GM19395 (cell line): ENCODE data around the gene ABCA4.

ENCODE experiments used
- ATAC-seq: cut with Tn5 transposase; IDR thresholded peaks from one replicate; pipeline ENCODE4 v1.9.1; 2021; ENCODE audit warnings: mild to moderate bottlenecking, moderate library complexity; ENCODE audit not compliant: unreplicated experiment

Gene ABCA4

DNA sequence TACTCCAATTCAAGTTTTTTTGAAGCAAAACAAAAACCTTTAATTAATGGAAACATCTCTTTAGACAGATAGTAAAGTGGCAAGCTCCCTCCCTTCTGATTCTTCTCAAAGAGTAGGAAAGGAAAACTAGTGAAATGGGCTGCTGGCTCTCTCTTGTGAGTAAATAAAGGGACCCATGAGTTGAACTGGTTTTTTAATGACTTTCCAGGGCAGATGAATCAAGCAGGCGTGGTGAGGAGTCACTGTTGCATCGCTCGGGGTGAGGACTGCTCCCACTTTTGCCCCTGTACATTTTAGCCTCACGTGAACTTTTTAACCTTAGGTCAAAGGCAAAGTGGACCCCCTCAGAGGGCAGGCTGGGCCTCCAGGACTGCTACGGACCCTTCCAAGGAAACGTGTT is 64.8 kb downstream of the ABCA4 start:
- no peak for ATAC-seq

DNA sequence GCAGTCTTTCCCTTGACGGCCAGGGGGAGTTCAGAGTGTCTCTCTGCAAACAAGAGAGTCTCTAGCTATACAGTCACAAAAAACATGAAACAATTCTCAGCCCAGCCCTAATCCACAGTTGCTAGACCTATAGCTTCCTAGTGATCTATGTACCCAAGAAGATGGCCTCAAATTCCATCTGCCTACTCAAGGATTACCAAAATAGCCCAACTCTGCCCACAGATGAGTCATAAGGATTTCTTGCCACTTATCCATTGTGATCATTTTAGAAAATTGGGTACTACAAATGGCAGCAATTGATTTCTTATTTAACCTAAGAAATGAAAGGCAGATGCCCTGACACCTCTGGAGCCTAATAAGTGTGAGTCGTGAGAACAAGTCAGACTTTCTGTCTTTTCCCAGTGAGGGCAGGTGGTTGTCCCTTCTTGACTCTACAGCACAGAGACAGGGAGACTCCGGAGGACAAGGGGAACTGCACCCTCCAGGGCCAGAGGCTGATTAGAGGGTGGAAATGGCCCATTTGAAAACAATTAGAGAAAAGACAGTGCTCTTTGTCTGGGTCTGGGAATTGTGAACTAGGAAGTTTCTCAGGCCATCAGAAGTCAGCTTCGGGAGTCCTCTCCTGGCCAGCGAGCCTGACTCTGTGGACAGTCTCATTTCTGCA is 65.4 kb downstream of the ABCA4 start:
- no peak for ATAC-seq

DNA sequence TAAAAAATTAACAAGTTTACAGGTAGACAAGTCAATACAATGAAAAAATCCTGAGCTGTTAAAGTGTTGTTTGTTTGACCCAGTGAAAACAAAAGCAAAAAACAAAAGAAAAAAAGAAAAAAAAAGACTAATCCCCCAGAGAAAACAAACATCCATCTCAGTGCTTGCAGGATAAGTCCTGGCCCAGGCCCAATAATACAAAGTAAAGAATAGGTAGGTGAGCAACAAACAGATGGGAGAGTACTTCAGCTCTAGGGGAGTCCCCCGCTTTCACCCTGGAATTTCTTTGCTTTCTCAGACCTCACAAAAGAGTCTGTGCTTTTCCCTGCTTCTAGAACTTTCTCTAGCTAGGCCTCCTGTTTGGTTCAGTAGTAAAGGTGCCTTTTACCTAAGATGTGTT is 70.3 kb downstream of the ABCA4 start:
- ATAC-seq: no peak

DNA sequence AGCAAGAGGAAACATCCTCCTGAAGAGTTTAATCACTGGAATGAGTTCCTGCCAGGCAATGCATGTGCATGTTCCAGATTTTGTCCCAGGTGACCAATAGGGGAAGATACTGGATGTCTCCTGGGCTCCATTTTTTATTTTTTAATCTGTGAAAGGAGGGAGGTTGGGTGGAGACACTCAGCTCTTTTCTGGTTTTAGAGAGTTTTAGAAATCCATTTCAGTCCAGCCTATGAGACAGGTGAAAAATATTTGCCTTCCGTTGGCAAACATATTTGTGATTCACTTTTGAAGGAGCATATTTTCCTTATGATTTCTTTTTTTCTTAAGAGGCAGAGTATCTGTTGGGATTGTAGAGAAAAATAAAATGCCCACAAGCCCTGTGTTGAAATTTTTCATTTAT is 70.7 kb downstream of the ABCA4 start:
- ATAC-seq: no peak

DNA sequence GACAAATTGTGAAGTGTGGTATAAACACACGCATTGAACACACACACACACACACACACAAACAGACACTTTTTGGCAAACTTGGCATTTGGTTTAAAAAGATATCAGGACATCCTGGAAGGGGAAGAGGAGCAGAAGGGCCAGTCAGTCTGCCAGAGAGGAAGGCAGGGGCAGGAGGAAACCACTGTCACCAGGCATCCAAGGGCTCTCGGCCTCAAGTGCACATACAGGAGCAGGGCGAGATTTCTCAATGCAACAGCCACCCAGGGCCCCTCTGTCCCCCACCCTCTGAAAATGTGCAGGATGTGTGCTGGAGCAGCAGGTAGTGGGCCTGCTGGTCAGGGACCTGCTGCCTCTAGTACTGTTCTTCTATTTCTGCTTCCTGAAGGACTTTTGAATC is 71.2 kb downstream of the ABCA4 start:
- ATAC-seq: no peak

DNA sequence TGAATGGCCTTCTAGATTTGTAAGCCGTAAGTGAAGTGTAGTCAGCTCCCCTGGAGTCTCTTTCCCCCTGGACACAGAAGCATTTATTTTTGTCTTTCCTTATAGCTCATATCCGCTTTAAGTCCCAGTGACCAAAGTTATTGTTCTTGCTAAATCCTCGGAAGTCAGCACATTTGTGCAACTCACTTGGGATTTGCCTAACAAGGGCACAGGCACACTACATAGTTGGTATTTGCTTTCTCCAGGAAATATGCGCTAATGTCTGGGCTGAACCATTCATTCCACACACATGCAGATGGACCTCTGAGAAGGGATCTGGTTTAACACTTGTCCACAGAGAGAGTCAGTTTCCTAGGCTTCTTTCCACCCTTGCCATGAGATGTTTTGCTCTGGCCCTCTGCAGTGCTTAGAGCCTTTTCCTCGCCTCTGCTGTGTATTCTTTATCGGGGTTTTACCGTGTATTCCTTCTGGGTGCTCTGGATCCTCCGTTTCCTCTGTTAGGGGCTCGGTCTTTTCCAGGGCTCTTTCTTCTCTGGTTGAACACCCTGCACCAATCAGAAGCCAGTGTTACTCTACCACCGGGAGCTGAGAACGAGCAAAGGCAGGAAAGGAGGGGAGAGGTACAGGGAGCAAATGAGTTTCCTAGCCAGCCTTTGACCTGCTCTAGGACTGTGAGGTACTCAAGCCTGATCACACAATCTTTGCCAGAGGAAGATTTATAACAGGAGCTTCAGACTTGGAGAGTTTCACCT is 72.4 kb downstream of the ABCA4 start:
- ATAC-seq: no peak

DNA sequence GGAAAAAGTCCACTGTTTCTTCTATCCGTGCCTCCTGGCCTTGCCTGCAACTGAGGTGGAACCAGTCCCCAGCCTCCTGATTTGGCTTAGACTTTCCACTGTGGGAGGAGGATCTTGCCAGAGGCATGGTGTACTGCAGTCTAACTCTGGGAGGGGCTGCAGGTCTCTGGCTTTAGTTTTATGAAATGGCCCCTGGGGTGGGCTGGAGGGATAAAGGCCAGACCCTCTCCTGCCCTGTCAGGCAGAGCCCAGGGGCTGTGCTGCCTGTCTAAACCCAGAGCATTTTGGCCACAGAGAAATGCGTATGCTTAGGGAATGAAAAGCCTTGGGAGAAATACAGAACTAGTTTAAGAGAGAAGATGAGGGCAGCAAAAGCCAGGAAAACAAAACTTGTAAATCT is 73.0 kb downstream of the ABCA4 start:
- no peak for ATAC-seq

DNA sequence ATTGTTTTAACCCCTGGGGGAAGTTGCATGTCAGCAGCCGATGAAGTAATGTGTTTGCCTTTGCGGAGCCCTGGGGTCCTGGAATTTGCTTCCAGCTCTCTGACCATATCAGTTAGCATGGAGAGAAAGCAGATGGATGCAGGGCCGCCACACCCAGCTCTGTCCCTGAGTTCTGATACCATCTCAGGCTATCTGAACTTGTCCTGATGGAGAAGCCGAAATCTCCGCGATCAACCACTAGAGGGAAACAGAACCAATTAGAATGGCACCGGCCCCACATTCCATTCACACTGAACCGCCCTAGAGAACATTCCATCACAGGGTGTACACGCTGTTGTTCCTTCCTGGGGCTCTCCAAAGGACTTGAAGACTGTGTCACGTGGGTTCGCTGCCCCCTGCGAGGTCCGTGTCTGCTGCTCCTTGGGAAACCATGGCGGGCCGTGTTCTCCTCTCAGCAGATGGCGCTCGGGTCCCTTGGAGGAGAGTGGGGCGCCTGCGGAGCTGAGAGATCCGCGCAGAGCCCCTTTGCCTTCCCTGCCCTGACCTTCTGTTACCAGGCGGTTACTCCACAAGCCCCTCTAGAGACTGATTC is 75.4 kb downstream of the ABCA4 start:
- ATAC-seq: peak; percentile 69

DNA sequence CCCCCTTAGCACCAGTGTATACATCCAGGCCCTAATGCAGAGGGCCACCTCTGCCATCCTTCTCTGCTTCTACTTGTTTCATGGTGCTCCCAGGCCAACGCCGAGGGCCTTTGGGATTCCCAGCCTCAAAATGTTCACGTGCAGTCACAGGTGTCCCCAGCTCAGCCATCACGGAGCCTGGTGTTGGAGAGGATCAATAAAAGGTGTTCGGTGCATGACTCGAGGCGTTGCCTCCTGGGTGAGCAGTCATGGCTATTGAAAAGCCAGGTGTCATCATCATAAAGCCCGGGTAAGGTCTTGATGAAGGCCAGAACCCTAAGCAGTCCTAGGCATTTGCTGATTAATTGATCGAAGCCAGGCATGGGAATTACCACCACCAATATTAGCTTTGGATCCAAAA is 76.1 kb downstream of the ABCA4 start:
- no peak for ATAC-seq

DNA sequence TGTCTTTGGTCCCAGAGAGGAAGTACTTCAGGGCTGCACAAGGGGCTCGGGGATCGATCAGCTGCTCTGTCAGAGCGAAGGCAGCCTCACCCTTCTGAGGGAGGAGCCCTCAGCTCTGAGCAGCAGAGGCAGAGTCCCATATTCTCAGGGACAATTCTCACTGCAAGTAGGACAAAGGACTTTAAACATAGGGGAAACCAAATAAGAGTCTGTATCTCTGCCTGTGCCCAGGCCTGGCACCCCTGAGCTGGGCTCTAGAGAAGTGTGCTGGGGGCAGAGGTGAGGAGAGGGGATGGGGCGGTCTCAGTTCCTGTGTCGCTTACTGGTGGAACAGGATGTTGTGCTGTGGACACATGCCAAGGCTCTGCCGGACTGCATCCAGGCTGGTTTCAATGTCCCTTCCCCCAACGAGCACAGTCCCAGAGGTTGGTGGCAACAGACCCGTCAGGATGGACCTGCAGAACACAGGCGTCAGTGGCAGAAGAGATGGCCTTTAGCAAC is 76.6 kb downstream of the ABCA4 start:
- no peak for ATAC-seq

DNA sequence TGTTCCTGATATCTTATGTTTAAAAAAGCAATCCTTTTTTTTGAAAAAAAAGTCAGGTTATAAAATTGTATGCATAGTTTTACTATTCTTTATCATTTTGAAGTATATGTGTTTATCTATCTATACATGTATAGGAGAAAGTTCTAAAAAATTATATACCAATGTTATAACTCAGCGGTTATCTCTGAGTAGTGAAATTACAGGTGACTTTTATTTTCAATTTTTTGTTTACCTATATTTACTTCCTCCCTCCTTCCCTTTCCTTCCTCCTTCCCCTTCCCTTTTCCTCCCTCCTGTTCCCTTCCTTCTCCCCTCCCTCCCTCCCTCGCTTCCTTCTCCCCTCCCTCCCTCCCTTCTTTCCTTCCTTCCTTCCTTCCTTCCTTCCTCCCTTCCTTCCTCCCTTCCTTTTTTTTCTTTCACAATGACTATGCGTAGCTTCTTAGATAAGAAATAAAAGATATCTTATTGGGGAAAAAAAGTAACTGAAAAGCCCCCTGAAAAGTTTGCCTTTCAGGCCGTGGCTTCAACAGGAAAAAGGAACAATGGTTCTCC is 77.1 kb downstream of the ABCA4 start:
- no peak for ATAC-seq

DNA sequence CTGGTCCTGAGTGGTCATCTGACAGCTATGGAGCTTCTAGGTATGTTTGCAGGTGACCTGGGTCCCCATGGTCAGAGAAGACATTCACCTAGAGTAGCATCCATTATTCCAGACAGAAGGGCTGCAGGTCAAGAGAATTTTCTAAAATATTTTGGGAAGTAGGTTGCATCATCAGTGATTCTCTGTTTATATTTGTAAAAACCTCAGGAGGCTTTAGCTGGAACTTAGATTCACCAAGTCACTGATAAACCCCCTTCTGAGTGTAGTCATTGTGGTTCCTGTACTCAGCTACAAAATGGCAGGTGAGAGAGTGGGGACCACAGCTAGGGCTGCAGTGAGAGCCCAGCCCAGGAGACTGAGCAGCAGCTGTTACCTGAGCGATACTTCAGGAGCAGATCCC is 78.6 kb downstream of the ABCA4 start:
- no peak for ATAC-seq

DNA sequence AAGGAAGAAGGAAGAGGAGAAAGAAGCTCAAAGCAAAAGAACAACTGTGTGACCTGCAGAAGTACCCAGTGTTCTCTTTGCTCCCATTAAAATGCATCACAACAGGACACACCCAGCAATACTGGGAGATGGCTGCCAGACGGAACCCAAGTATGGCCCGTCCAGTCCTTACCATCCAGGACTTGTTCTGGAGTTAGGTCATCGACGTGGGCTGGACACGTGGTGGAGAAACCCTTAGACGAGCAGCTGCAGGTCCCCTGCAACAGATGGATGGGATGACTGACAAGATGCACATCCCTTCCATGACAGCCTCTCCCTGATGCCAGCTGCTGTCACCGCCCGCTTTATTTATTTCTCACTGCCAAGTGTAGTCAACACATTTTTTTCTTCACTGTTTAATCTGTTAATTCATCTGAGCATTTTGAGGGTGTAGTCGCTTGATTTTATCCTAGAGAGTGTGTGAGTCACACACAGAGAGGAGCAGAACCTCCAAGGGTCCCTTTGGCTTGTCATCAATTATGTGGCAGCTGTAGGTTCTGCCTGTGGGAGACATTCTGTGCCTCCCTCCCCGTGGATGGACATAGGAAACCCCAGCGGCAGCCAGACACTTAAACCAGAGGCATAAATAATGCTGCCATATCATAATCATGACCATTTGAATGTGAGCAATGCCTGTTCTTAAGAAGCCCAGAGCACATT is 80.9 kb downstream of the ABCA4 start:
- ATAC-seq: no peak

DNA sequence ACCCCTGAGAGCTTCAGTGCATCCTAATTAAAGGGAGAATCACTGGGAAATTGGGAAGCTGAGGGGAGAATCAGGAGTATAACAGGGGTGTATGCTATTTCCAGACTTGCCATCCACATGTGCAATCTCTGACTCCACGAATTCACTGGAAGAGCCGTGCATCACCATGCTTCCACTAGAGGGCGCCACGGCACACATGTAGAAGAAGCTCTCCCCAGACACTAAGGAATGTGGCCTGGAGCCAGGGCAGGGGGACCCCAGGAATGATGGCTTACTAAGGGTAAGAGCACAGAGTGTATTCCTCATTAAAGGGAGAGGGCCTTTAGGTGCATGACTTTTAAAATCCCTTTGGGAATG is 81.5 kb downstream of the ABCA4 start:
- no peak for ATAC-seq

DNA sequence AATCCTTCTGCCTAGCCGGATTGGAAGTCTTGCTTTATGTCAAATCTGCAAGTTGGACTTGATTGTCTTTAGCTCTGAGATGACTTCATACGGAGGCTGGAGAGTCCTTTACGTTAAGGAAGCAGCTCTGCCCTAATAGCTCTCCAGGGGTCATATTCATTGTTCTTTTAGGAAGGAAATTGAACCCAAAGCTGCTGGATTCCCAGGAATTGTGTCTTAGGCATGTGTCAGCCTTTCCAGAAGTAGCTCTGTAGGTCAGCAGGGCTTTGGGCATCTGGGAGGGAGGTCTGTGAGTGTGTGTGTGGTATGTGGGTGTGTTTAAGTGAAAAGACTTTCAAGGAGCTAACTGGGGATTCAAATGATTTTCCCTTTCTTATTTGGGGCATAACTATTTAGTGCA is 82.4 kb downstream of the ABCA4 start:
- ATAC-seq: no peak

DNA sequence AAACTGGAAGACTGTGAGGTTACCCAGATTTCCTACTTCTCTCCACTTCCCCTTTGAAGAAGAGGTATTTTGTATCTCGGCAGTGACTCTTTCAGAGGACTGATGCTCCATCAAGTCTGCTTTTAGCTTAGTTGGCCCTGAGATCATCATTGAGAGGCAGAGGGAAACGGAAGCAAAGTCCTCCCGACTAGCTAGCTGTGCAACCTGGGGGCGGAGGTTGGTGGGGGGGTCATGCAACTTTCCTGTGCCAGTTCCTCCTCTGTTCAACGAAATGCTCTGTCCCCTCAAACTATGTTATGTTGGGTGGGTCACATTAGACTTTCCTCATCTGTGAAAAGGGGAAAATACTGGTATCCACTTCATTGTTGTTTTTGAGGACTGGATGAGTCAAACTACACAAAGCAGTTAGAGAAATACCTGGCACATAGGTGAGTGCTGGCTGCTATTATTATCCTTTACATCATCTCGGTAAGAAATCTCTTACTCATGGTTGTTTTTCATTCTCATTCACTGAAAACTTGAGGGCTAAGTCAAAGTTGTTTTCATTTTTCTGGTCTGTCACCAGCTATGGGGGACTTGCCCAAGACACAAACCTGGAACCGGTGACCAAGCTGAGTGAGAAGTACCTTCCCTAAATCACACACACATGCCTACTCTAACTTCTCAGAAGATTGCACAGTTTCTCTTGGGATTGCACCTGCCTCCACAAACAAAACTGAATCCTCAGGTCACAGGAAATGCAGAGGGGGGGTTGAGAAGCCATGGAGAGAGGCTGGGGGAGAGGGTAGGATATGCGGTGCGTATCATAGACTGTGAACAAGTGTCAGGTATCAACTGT is 83.3 kb downstream of the ABCA4 start:
- ATAC-seq: peak; percentile 39

DNA sequence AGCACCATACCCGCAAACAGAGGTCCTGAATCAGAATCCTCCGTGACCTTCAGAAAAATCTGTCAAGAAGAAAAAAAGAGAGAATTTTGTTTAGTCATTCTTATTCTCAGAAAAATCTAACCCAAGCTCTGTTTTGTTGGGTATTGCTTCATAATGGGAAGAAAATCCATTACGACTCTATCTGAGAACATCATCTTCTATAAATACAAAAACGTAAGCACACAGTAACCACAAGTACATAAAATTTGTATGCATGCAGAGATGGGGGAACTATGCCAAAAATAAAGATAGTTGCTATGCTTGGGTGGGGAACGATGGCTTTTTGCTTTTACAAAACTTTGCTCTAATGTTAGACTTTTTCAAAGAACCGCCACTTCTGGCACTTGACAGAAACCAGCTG is 84.2 kb downstream of the ABCA4 start:
- ATAC-seq: no peak

DNA sequence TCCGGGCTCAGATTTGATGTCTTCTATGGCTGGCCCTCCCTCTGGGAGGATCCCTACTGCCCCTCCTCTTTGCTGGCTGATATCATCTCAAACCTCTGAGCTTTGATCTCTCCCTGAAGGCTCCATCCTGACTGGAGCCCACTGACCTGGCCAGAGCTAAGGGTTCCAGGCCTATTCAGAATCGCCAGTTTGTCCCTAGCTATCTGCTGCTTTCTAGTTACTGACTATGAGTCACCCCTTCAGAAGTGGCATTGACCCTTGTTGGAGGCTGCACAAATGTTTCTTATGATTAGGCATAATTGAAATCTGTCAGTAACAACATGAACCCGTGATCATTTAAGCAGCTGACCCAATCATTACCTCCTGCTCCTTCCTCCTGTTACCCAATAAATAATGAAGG is 87.1 kb downstream of the ABCA4 start:
- ATAC-seq: no peak

DNA sequence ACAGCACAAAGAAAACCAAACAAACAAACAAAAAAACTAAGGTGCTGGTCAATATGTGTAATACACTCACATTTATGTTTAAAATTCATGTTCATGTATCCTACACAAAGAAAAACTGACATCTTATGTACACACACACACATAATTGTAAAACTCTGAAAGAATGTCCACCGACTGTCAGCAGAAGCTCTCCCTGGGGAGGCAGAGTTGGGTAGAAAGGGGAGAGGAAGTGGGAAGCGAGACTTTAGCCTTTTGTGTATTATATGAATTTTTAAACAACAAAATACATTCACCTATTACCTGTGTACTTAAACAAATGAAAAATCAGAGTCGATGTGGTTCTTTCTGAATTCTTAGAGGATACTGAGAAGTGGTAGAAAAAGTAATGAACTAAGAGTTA is 88.3 kb downstream of the ABCA4 start:
- ATAC-seq: no peak

DNA sequence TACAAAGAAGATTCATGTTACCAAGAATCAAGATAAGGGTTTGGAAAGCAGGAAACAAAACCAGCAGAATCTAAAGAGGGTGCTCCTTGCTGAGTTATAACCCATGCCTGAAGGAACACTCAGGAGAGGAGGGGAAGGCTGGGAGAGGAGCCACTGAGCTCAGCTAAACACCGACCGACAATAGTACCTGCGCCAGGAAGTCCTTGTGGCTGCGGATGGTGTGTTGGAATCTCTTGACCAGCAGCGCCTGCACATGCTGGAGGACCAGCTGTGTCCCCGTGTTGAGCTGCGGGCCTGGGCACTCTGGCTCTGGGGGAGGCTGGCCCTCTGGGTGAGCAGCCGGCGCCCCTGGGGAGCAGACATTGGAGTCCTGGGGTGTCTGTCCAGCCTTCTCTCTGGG is 89.4 kb downstream of the ABCA4 start:
- ATAC-seq: no peak

DNA sequence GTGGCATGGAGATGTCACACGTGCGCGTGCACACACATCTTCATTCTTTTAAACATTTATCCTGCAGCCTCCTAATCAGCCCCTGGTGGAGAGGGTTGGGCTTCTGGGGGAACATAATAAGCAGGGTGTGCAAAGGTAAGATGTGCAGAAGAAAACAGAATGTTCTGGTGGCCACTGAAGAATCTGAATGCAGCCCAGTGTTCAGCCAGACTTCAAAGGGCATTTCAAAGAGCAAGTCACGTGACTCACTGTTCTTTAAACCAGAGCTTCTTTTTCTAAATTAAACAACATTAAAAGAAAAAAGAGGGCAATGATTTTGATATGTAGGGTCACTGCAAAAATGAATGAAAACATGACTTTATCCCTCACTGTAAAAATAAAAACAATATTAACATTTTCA is 89.8 kb downstream of the ABCA4 start:
- ATAC-seq: no peak
